Astrocyte (in vitro differentiated cells and primary cell): Measurements from ENCODE around the gene MGAM2.

ENCODE experiments used
- CTCF ChIP-seq: IDR thresholded peaks from 2 replicates; pipeline ENCODE4 v1.5.1; 2011; ENCODE audit warnings: low read depth, mild to moderate bottlenecking, inconsistent platforms, low read length, moderate library complexity; ENCODE audit not compliant: insufficient read depth
- EZH2 ChIP-seq: IDR thresholded peaks from 2 replicates; pipeline ENCODE4 v1.6.1; 2012; ENCODE audit warnings: mild to moderate bottlenecking, low read length, inconsistent platforms; ENCODE audit not compliant: insufficient read depth

DNA sequence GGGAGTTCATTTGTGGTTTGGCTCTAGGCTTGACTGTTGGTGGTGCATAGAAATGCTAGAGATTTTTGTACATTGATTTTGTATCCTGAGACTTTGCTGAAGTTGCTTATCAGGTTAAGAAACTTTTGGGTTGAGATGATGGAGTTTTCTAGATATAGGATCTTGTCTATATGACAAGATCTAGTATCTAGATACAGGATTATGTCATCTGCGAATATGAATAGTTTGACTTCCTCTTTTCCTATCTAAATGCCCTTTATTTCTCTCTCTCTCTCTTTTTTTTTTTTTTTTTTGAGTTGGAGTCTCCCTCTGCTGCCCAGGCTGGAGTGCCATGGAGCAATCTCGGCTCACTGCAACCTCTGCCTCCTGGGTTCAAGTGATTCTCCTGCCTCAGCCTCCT lies 62.9 kb downstream of the MGAM2 start:
- TF ChIP-seq CTCF (no peak), EZH2 (no peak)
